ENCODE results near the gene NID2. TPM values are rescaled to one million over a fixed set of nuclear protein-coding genes. Genes with fewer than 3 reads are reported as not detected.

NID2 gene
- total RNA-seq, 4 donors from 2014 or later = 0.17 to 3.0 (median 1.1) TPM

- WGBS, 2 donors = 85 to 93% methylated on average over 2 of the region's 2 CpGs
Measured at GRCh38 chr14:51967521-51967920, 101.3 kb downstream of the NID2 start.

GRCh38 chr14:51963286-51963685, 105.6 kb downstream of the NID2 start:
- no peak overlapping the region for H3K4me3 ChIP-seq (ENCODE audit: low read depth, poor library complexity, severe bottlenecking)
- 10 to 17% methylated on average over 4 of the region's 4 CpGs for WGBS, 2 donors
- intact Hi-C loops (cut with DNase I; ENCODE audit: low total_unique reads) = no loop called here
- DNase-seq (ENCODE audit: low spot score in 2 of 2) = no peak
- TF ChIP-seq POLR2A (IDR thresholded peaks at IDR 0.05) (no peak), CTCF (IDR thresholded peaks at IDR 0.05) (no peak)

More at GRCh38 chr14:51967521-51967920, 101.3 kb downstream of the NID2 start:
- no peak overlapping the region for H3K4me3 ChIP-seq (ENCODE audit: low read depth, poor library complexity, severe bottlenecking)
- TF ChIP-seq POLR2A (IDR thresholded peaks at IDR 0.05) = no peak
- TF ChIP-seq CTCF (IDR thresholded peaks at IDR 0.05) = no peak
- intact Hi-C loops (cut with DNase I; ENCODE audit: low total_unique reads) = no loop called here
- DNase-seq (ENCODE audit: low spot score in 2 of 2) = no peak

GRCh38 chr14:51962711-51963110, 106.1 kb downstream of the NID2 start:
- intact Hi-C loops (cut with DNase I; ENCODE audit: low total_unique reads) = no loop called here
- 13 to 38% methylated on average over 3 of the region's 3 CpGs for WGBS, 2 donors
- no peak for DNase-seq (ENCODE audit: low spot score in 2 of 2)
- no peak overlapping the region for H3K4me3 ChIP-seq (ENCODE audit: low read depth, poor library complexity, severe bottlenecking)
- no peak for TF ChIP-seq POLR2A (IDR thresholded peaks at IDR 0.05)
- TF ChIP-seq CTCF (IDR thresholded peaks at IDR 0.05) = no peak

- intact Hi-C loops (cut with DNase I; ENCODE audit: low total_unique reads) = no loop called here
- TF ChIP-seq CTCF (IDR thresholded peaks at IDR 0.05) (no peak), POLR2A (IDR thresholded peaks at IDR 0.05) (no peak)
- no peak for DNase-seq (ENCODE audit: low spot score in 2 of 2)
- H3K4me3 ChIP-seq (ENCODE audit: low read depth, poor library complexity, severe bottlenecking) = no peak overlapping the region
Measured at GRCh38 chr14:51960866-51961265, 108.0 kb downstream of the NID2 start.

GRCh38 chr14:51959928-51960327, 108.9 kb downstream of the NID2 start:
- intact Hi-C loops (cut with DNase I; ENCODE audit: low total_unique reads) = no loop called here
- no peak for DNase-seq (ENCODE audit: low spot score in 2 of 2)
- 98 to 100% methylated on average over 1 of the region's 1 CpG for WGBS, 2 donors
- no peak for TF ChIP-seq POLR2A (IDR thresholded peaks at IDR 0.05)
- no peak for TF ChIP-seq CTCF (IDR thresholded peaks at IDR 0.05)
- H3K4me3 ChIP-seq (ENCODE audit: low read depth, poor library complexity, severe bottlenecking) = no peak overlapping the region

GRCh38 chr14:51957950-51958349, 110.9 kb downstream of the NID2 start:
- TF ChIP-seq POLR2A (IDR thresholded peaks at IDR 0.05) (no peak), CTCF (IDR thresholded peaks at IDR 0.05) (no peak)
- intact Hi-C loops (cut with DNase I; ENCODE audit: low total_unique reads) = no loop called here
- no peak overlapping the region for H3K4me3 ChIP-seq (ENCODE audit: low read depth, poor library complexity, severe bottlenecking)
- no peak for DNase-seq (ENCODE audit: low spot score in 2 of 2)
- 42 to 45% methylated on average over 2 of the region's 2 CpGs for WGBS, 2 donors

Data from lower leg skin (tissue), 4 donors.